Duodenal mucosa (tissue), 2 donors: ENCODE measurements around the gene PLEKHA6.
"Not testable (repeated sequence)": the region's sequence is repeated elsewhere in the genome, so short reads cannot be mapped to it uniquely, and the experiment has no call there.

Experiments used
- H3K27ac ChIP-seq: one replicate; pipeline ENCODE4 v1.7.0; 2013; ENCODE audit warnings: low read depth, low read length
- H3K27me3 ChIP-seq, 2 donors: one replicate each; pipeline ENCODE4 v1.7.0; 2013; ENCODE audit warnings: low read length in 2 of 2, control low read depth in 1 of 2; ENCODE audit not compliant: insufficient read depth in 2 of 2, control insufficient read depth in 1 of 2
- H3K36me3 ChIP-seq, 2 donors: one replicate each; pipeline ENCODE4 v1.7.0; 2013; ENCODE audit warnings: low read length in 2 of 2, control low read depth in 1 of 2; ENCODE audit not compliant: insufficient read depth in 2 of 2, control insufficient read depth in 1 of 2
- H3K4me1 ChIP-seq, 2 donors: one replicate each; pipeline ENCODE4 v1.7.0; 2013; ENCODE audit warnings: low read length in 2 of 2, control low read depth in 1 of 2; ENCODE audit not compliant: insufficient read depth in 2 of 2, control insufficient read depth in 1 of 2
- H3K4me3 ChIP-seq, 2 donors: one replicate each; pipeline ENCODE4 v1.7.0; 2013; ENCODE audit warnings: low read length in 2 of 2, low read depth in 1 of 2
- H3K9ac ChIP-seq, 2 donors: one replicate each; pipeline ENCODE4 v1.7.0; 2013; ENCODE audit warnings: low read length in 2 of 2, low read depth in 1 of 2
- H3K9me3 ChIP-seq, 2 donors: one replicate each; pipeline ENCODE4 v1.7.0; 2013; ENCODE audit warnings: low read length in 2 of 2, control low read depth in 1 of 2; ENCODE audit not compliant: control insufficient read depth in 1 of 2

Gene PLEKHA6

GRCh38 chr1:204239401-204239800, 120.3 kb downstream of the PLEKHA6 start:
- H3K27ac ChIP-seq, H3K27me3 ChIP-seq, H3K9ac ChIP-seq, H3K9me3 ChIP-seq, H3K4me3 ChIP-seq, H3K4me1 ChIP-seq: not testable (repeated sequence)
- H3K36me3 ChIP-seq = peaks cover 27 to 80% of the 10 kb centered on the region in 2 donors

GRCh38 chr1:204238520-204238919, 121.2 kb downstream of the PLEKHA6 start:
- H3K4me1 ChIP-seq, H3K4me3 ChIP-seq, H3K27me3 ChIP-seq, H3K27ac ChIP-seq, H3K9me3 ChIP-seq, H3K9ac ChIP-seq: not testable (repeated sequence)
- H3K36me3 ChIP-seq = peaks cover 27 to 85% of the 10 kb centered on the region in 2 donors

GRCh38 chr1:204237515-204237914, 122.2 kb downstream of the PLEKHA6 start:
- peaks cover 18 to 80% of the 10 kb centered on the region in 2 donors for H3K36me3 ChIP-seq
- H3K27me3 ChIP-seq, H3K4me3 ChIP-seq, H3K9ac ChIP-seq, H3K4me1 ChIP-seq, H3K9me3 ChIP-seq, H3K27ac ChIP-seq: not testable (repeated sequence)

- Histone ChIP-seq H3K9ac (no peak overlapping the region), H3K27ac (no peak overlapping the region), H3K4me1 (peaks cover 10 to 11% of the 10 kb centered on the region in 2 donors), H3K27me3 (no peaks in the 10 kb centered on the region), H3K36me3 (peaks cover 13 to 86% of the 10 kb centered on the region in 2 donors), H3K4me3 (no peak overlapping the region), H3K9me3 (no peaks in the 10 kb centered on the region)
Observed at GRCh38 chr1:204232526-204232925, 127.2 kb downstream of the PLEKHA6 start.

- Histone ChIP-seq H3K4me3 (no peak overlapping the region), H3K27me3 (no peaks in the 10 kb centered on the region), H3K9ac (no peak overlapping the region), H3K36me3 (peaks cover 13 to 77% of the 10 kb centered on the region in 2 donors), H3K27ac (no peak overlapping the region), H3K4me1 (peaks cover 32 to 34% of the 10 kb centered on the region in 2 donors), H3K9me3 (no peaks in the 10 kb centered on the region)
Observed at GRCh38 chr1:204230211-204230610, 129.5 kb downstream of the PLEKHA6 start.

- Histone ChIP-seq H3K4me3 (no peak overlapping the region), H3K4me1 (peaks cover 32 to 34% of the 10 kb centered on the region in 2 donors), H3K27me3 (no peaks in the 10 kb centered on the region), H3K9me3 (no peaks in the 10 kb centered on the region), H3K27ac (no peak overlapping the region), H3K36me3 (peaks cover 13 to 79% of the 10 kb centered on the region in 2 donors), H3K9ac (no peak overlapping the region)
Observed at GRCh38 chr1:204228896-204229295, 130.8 kb downstream of the PLEKHA6 start.

- no peak overlapping the region for H3K4me3 ChIP-seq
- H3K4me1 ChIP-seq = peaks cover 32 to 34% of the 10 kb centered on the region in 2 donors
- no peak overlapping the region for H3K9ac ChIP-seq
- no peak overlapping the region for H3K27ac ChIP-seq
- H3K27me3 ChIP-seq = no peaks in the 10 kb centered on the region
- H3K36me3 ChIP-seq = peaks cover 13 to 77% of the 10 kb centered on the region in 2 donors
- no peaks in the 10 kb centered on the region for H3K9me3 ChIP-seq
Observed at GRCh38 chr1:204227996-204228785, 131.5 kb downstream of the PLEKHA6 start.

- Histone ChIP-seq H3K9me3 (no peaks in the 10 kb centered on the region), H3K27me3 (no peaks in the 10 kb centered on the region), H3K9ac (no peak overlapping the region), H3K36me3 (peaks cover 21 to 79% of the 10 kb centered on the region in 2 donors), H3K4me1 (peaks cover 32 to 34% of the 10 kb centered on the region in 2 donors), H3K4me3 (no peak overlapping the region), H3K27ac (no peak overlapping the region)
Observed at GRCh38 chr1:204227351-204227750, 132.4 kb downstream of the PLEKHA6 start.

- H3K9ac ChIP-seq = peak overlapping the region; percentile 39 to 41
- peak overlapping the region; percentile 43 for H3K27ac ChIP-seq
- H3K4me1 ChIP-seq = peaks cover 32 to 34% of the 10 kb centered on the region in 2 donors
- H3K4me3 ChIP-seq = peak overlapping the region in 1 of 2 donors; percentile 37
- no peaks in the 10 kb centered on the region for H3K27me3 ChIP-seq
- no peaks in the 10 kb centered on the region for H3K9me3 ChIP-seq
- H3K36me3 ChIP-seq = peaks cover 26 to 79% of the 10 kb centered on the region in 2 donors
Observed at GRCh38 chr1:204225841-204226735, 133.6 kb downstream of the PLEKHA6 start.

- Histone ChIP-seq H3K9me3 (no peaks in the 10 kb centered on the region), H3K9ac (no peak overlapping the region), H3K4me1 (peaks cover 32 to 34% of the 10 kb centered on the region in 2 donors), H3K4me3 (no peak overlapping the region), H3K27me3 (no peaks in the 10 kb centered on the region), H3K36me3 (peaks cover 26 to 77% of the 10 kb centered on the region in 2 donors), H3K27ac (no peak overlapping the region)
Observed at GRCh38 chr1:204224655-204225054, 135.1 kb downstream of the PLEKHA6 start.
